Measurements from ENCODE around the gene HDX. TPM values are rescaled to one million over a fixed set of nuclear protein-coding genes. Genes with fewer than 3 reads are reported as not detected.
"Not testable (repeated sequence)": the region's sequence is repeated elsewhere in the genome, so short reads cannot be mapped to it uniquely, and the experiment has no call there.

HDX gene
- polyA plus RNA-seq, 3 donors = 5.0 to 7.0 (median 5.8) TPM

DNA sequence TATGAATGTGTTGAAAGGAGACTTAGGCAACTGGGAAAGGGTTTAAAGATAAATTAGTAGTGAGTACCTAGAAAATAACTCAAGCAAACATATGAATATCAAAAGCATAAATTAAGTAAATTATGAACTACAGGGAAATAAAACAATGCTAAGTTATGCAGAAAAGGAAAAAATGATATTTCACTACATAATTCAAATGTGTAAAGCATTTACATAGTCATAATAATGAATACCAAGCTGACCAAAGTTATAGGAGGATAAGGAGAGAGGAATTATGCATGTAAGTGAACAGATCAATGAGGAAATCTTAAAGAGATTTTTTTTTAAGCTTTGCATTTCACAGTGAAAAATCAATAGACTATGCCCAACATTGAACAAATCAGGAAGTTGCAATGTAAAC lies 145.0 kb downstream of the HDX start:
- no peak for DNase-seq

DNA sequence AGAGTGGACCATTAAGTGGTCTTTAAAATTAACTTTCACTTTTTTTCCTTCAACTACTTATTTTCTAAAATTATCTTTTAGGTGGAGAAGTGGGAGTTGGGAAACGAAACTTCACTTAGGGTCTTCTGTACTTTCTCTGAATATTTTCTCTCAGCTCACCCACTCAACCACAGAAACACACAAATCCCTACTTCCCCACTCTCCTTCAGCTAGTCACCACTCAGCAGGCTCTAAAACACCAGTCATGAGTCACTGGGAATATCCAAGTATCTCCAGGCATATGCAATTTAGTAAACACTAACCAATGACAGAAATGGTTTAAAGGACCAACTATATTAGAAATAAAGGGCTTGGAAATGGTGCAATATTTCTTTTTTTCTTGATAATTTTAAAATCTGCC lies 161.3 kb downstream of the HDX start:
- DNase-seq = no peak

DNA sequence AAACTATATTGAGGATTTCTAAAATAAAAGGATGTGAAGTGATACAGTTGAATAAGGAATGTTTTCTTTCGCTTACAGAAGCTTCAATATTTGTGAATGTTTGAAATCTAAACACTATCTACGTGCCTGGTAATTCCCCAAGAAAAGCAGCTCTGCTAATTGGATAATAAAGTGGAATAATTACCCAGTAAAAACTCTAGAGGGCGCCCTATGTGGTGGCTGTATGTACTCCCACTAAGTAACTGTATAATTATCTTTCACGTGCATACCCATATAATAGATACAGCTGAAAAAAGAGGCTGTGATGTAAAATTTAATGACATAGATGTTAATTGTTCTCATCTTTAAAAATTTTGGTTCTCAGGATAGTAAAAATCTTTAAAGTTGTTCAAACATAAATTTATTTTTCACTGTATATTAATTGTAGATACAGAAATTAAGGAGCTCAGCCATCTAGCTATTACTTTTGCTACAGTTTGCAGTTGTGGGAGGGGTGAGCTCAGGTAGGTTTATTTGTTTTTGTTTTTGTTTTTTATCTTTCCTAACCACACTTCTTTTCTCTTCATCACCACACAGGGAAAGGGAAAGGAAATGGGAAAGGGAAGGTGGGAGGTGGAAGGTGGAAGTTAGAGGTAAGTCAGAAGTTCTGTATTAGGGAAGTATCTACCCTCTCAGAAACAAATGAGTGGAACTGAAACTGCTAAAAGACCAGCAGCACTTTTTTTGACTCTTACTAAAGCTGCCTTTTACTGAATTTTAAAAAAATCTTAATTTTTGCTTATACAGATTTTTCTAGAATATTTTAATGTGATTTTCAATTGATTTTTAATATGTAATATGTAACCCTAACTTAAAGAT lies 162.5 kb downstream of the HDX start:
- DNase-seq = no peak

- DNase-seq = no peak
These were observed 165.6 kb downstream of the HDX start for GRCh38 chrX:84336646-84337045.

GRCh38 chrX:84335121-84335520 lies 167.1 kb downstream of the HDX start:
- no peak for DNase-seq

- DNase-seq = no peak
These were observed 180.0 kb downstream of the HDX start for GRCh38 chrX:84322083-84322827.

- no peak for DNase-seq
These were observed 181.6 kb downstream of the HDX start for GRCh38 chrX:84320614-84321013.

- DNase-seq = no peak
These were observed 182.2 kb downstream of the HDX start for GRCh38 chrX:84320023-84320422.

DNA sequence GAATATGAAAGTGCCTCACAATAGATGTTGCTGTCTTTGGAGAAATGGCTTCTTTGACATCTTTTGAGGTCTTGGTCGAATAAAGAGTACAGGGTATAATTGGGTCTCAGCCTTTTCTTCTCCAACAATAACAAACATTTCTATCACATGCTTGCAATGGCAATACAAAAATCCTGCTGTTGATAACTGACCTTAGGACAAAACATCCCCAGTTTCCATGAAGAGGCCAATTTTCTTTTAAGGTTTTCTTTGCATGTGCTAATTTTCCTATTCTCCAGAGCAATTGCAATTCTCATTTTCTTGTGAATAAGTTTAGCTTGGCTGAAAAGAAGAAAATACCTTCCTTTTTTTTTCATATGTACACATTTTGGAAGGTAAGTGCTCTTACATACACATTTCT lies 183.6 kb downstream of the HDX start:
- DNase-seq = no peak

- DNase-seq = not testable (repeated sequence)
These were observed 186.3 kb downstream of the HDX start for GRCh38 chrX:84315946-84316345.
